ENCODE data around the gene PDGFRB. TPM values are rescaled to one million over a fixed set of nuclear protein-coding genes. Genes with fewer than 3 reads are reported as not detected.

Gene PDGFRB
- polyA plus RNA-seq, 1 donor from 2014 or later = not detected

DNA sequence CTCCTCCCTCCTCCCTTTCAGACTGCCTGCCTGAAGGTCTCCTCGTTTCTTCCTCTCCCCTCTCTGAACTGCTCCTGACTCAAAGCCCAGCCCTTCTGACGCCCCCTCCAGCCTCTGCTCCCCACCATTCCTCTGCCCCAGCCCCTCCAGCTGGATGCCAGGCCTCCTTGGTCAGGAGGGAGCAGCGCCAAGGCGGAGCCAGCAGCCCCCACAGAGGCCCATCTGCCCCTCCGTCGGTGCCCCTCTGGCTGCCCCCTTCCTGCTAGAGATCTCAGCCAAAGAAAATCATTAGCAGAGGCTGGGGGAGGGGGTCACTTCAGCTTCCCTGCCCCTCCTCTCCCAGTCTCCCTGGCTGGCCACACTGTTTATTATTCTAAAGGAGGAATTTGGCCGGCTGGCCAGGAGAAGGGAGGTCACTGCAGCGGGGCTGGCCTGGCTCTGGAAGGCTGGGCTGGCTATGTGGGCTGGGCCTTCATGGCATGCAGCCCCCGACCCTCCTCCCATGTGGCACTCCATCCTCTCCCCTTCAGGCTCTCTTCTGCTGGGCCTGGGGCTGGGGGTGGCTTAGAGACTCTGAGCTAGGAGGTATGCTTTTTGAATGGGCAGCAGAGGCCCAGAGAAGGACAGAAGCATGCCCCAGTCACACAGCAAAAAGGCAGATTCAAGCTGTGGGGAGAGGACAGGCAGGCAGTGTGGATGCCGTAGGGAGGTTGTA lies 16.9 kb downstream of the PDGFRB start:
- no peaks in the 10 kb centered on the region for H3K36me3 ChIP-seq (ENCODE audit: insufficient read depth, low read length)
- no peak overlapping the region for H3K4me2 ChIP-seq (ENCODE audit: low read length)
- no peaks in the 10 kb centered on the region for H3K27me3 ChIP-seq (ENCODE audit: insufficient read depth, low read depth, low read length)
- TF ChIP-seq MXI1 (conservative IDR thresholded peaks at IDR 0.05; ENCODE audit: poor library complexity, severe bottlenecking) = no peak
- H3F3A ChIP-seq (ENCODE audit: insufficient read depth, low read length, poor library complexity, severe bottlenecking) = no peaks in the 10 kb centered on the region
- no peak overlapping the region for H2AFZ ChIP-seq (ENCODE audit: low read depth, low read length)
- no peaks in the 10 kb centered on the region for H3K9me2 ChIP-seq (ENCODE audit: insufficient read depth, low read length)
- no peaks in the 10 kb centered on the region for H3K79me2 ChIP-seq (replicated peaks; ENCODE audit: insufficient read depth, low read length)
- no peak overlapping the region for H3K27ac ChIP-seq (ENCODE audit: low read length)
- H3K9me3 ChIP-seq (ENCODE audit: low read length) = no peaks in the 10 kb centered on the region
- H3K4me3 ChIP-seq (ENCODE audit: low read length) = no peak overlapping the region
- no peak overlapping the region for H3K9ac ChIP-seq (ENCODE audit: low read length)
- H4K20me1 ChIP-seq (ENCODE audit: insufficient read depth) = no peaks in the 10 kb centered on the region

DNA sequence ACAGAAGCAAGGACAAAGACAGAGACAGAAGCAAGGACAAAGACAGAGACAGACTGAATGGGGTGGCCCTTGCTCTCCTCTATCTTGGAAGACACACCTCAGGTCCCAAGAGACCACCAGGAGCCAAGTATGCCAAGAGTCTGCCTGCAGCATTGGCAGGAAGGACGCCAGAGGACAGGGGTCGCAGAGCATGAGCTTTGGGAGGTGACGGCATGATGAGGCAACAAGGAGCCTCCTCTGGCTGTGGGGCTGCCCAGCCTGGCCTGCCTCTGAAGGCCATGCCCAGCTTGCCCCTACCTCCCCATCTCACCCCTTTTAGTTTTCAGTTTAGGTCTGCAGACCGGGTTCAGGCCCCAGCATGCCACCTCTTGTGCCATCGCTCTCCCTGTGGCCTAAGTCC lies 17.6 kb downstream of the PDGFRB start:
- no peak overlapping the region for H2AFZ ChIP-seq (ENCODE audit: low read depth, low read length)
- no peaks in the 10 kb centered on the region for H3K9me2 ChIP-seq (ENCODE audit: insufficient read depth, low read length)
- H3K9me3 ChIP-seq (ENCODE audit: low read length) = no peaks in the 10 kb centered on the region
- TF ChIP-seq MXI1 (conservative IDR thresholded peaks at IDR 0.05; ENCODE audit: poor library complexity, severe bottlenecking) = no peak
- TF ChIP-seq, protein P1, sequence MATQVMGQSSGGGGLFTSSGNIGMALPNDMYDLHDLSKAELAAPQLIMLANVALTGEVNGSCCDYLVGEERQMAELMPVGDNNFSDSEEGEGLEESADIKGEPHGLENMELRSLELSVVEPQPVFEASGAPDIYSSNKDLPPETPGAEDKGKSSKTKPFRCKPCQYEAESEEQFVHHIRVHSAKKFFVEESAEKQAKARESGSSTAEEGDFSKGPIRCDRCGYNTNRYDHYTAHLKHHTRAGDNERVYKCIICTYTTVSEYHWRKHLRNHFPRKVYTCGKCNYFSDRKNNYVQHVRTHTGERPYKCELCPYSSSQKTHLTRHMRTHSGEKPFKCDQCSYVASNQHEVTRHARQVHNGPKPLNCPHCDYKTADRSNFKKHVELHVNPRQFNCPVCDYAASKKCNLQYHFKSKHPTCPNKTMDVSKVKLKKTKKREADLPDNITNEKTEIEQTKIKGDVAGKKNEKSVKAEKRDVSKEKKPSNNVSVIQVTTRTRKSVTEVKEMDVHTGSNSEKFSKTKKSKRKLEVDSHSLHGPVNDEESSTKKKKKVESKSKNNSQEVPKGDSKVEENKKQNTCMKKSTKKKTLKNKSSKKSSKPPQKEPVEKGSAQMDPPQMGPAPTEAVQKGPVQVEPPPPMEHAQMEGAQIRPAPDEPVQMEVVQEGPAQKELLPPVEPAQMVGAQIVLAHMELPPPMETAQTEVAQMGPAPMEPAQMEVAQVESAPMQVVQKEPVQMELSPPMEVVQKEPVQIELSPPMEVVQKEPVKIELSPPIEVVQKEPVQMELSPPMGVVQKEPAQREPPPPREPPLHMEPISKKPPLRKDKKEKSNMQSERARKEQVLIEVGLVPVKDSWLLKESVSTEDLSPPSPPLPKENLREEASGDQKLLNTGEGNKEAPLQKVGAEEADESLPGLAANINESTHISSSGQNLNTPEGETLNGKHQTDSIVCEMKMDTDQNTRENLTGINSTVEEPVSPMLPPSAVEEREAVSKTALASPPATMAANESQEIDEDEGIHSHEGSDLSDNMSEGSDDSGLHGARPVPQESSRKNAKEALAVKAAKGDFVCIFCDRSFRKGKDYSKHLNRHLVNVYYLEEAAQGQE (IDR thresholded peaks at IDR 0.05; ENCODE audit: borderline replicate concordance) = no peak
- H3K79me2 ChIP-seq (replicated peaks; ENCODE audit: insufficient read depth, low read length) = no peaks in the 10 kb centered on the region
- H3K36me3 ChIP-seq (ENCODE audit: insufficient read depth, low read length) = no peaks in the 10 kb centered on the region
- no peak overlapping the region for H3K4me2 ChIP-seq (ENCODE audit: low read length)
- no peaks in the 10 kb centered on the region for H3K27me3 ChIP-seq (ENCODE audit: insufficient read depth, low read depth, low read length)
- no peak overlapping the region for H3K4me3 ChIP-seq (ENCODE audit: low read length)
- no peaks in the 10 kb centered on the region for H3F3A ChIP-seq (ENCODE audit: insufficient read depth, low read length, poor library complexity, severe bottlenecking)
- no peak overlapping the region for H3K27ac ChIP-seq (ENCODE audit: low read length)
- H3K9ac ChIP-seq (ENCODE audit: low read length) = no peak overlapping the region
- no peaks in the 10 kb centered on the region for H4K20me1 ChIP-seq (ENCODE audit: insufficient read depth)

DNA sequence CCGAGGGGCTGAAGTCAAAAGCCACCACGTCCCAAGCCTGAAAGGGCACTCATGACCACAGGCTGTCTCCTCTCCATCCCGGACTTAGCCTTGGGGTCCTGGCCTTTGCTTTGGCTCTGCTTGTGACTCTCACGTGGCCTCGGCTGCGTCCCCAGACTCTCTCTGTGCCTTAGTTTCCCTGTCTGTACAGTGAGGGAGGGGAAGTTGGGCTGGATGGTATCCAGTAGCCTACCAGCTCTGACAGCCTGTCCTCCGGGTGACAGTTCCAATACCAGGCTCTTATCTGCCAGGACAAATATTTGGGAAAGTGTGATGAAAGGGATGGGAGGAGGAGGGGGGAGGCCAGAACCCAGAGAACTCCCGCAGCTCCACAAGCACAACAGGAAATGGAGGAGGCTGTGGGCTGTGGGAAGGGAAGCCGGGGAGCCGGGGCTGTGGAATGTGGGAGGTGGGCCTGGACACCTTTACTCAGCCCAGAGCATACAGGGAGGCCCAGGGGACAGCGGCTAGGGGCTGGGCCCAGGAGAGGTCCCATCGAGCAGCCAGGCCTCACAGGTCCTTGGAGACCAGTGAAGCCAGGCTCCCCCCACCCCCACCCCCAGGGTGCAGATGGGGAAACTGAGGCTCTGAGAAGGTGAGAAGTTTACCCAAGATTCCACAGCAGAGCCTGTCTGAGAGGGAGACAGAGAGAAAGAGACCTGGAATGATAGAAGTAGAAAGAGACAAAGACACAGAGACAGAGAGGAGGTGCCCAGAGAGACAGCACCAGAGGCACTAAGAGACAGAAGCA lies 18.3 kb downstream of the PDGFRB start:
- Histone ChIP-seq H3K4me2 (ENCODE audit: low read length) (no peak overlapping the region), H3K27me3 (ENCODE audit: insufficient read depth, low read depth, low read length) (no peaks in the 10 kb centered on the region), H2AFZ (ENCODE audit: low read depth, low read length) (no peak overlapping the region), H3F3A (ENCODE audit: insufficient read depth, low read length, poor library complexity, severe bottlenecking) (no peaks in the 10 kb centered on the region), H3K9ac (ENCODE audit: low read length) (no peak overlapping the region), H4K20me1 (ENCODE audit: insufficient read depth) (no peaks in the 10 kb centered on the region), H3K36me3 (ENCODE audit: insufficient read depth, low read length) (no peaks in the 10 kb centered on the region), H3K9me3 (ENCODE audit: low read length) (no peaks in the 10 kb centered on the region), H3K79me2 (replicated peaks; ENCODE audit: insufficient read depth, low read length) (no peaks in the 10 kb centered on the region), H3K27ac (ENCODE audit: low read length) (no peak overlapping the region), H3K9me2 (ENCODE audit: insufficient read depth, low read length) (no peaks in the 10 kb centered on the region), H3K4me3 (ENCODE audit: low read length) (no peak overlapping the region)
- TF ChIP-seq, protein P1 (IDR thresholded peaks at IDR 0.05; ENCODE audit: borderline replicate concordance) = no peak
- TF ChIP-seq EZH2 (IDR thresholded peaks at IDR 0.05; ENCODE audit: borderline replicate concordance, insufficient read depth, low read length, poor library complexity, severe bottlenecking) (no peak), POLR2AphosphoS5 (IDR thresholded peaks at IDR 0.05) (no peak), TAF1 (IDR thresholded peaks at IDR 0.05; ENCODE audit: low read depth) (no peak)

All from neural cell (in vitro differentiated cells).